ENCODE results near the gene MYO16. TPM values are rescaled to one million over a fixed set of nuclear protein-coding genes. Genes with fewer than 3 reads are reported as not detected.

MYO16 gene
- polyA plus RNA-seq, 3 donors from 2014 or later = not detected

GRCh38 chr13:109096101-109096500 lies 466.7 kb downstream of the MYO16 start:
- Mint-ChIP-seq H3K4me1 (peaks cover 0 to 1% of the 10 kb centered on the region in 2 donors), H3K27me3 (ENCODE audit: low read depth in 3 of 3) (peaks cover 2 to 3% (median 2%) of the 10 kb centered on the region in 3 donors), H3K4me3 (no peak overlapping the region), H3K36me3 (peaks cover 0 to 4% (median 0%) of the 10 kb centered on the region in 3 donors), H3K27ac (no peak overlapping the region), H3K9me3 (peaks cover 0 to 6% (median 3%) of the 10 kb centered on the region in 6 donors)
- DNase-seq = no peak

DNA sequence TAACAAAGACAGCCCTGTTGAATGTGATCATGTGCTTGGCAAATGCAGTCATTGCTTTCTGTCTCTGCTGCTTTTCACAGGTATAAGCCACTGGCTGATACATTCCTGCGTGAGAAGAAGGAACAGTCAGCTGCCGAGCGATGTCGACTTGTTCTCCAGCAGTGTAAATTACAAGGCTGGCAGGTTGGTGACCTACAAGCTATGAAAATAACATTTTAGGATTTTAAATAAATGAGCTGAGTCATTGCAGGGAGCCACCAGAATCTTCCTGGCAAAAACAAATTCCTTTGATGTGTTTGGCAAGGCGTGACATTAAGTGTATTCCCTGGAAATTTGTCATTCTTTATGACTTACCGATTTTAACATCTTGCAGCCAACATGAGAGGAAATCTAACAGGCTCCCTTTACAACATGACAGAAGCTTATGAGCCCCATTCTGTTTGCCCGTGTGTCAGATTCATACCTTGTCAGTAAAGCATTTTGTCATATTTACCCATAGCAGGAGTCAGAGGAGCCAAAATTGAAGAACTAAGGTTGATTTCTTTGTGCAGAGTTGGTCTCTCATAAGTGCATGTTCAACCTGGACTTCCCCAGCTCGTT lies 471.4 kb downstream of the MYO16 start:
- Mint-ChIP-seq H3K27ac (no peak overlapping the region), H3K4me1 (no peaks in the 10 kb centered on the region), H3K4me3 (no peak overlapping the region), H3K9me3 (peaks cover 0 to 7% (median 0%) of the 10 kb centered on the region in 6 donors), H3K27me3 (ENCODE audit: low read depth in 3 of 3) (peaks cover 0 to 2% (median under 1%) of the 10 kb centered on the region in 3 donors), H3K36me3 (peaks cover 0 to 4% (median 0%) of the 10 kb centered on the region in 3 donors)
- no peak for DNase-seq

DNA sequence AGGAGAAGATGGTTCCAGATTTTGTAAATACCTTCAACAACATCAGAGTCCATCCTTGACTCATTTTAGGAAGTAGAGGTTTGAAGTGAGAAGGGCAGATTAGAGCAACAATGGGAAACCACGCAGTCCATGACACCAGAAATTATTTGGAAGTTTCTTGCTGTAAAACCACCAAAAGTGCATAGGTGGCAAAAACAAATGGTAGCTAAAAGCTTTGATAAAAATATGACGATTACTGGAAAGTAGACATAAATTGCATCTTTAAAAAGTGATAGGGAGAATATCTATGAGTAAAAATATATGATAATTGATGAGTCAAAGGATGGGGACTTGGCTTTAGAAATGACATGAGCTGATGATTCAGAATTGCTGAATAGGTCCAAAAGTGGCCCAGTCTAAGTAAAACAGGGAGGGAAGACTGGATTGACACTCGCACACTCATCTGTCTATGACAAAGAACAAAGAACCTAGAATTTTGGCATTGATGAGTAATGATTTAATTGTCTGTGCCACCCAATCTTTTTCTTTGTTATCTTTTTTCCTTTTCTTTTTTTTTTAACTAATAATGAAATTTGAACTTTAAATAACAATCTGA lies 472.2 kb downstream of the MYO16 start:
- Mint-ChIP-seq H3K27me3 (ENCODE audit: low read depth in 3 of 3) (peaks cover 0 to 2% (median 0%) of the 10 kb centered on the region in 3 donors), H3K27ac (no peak overlapping the region), H3K4me1 (no peaks in the 10 kb centered on the region), H3K9me3 (peaks cover 0 to 7% (median 0%) of the 10 kb centered on the region in 6 donors), H3K4me3 (no peak overlapping the region), H3K36me3 (peaks cover 0 to 4% (median 0%) of the 10 kb centered on the region in 3 donors)
- no peak for DNase-seq

GRCh38 chr13:109105899-109106298 lies 476.5 kb downstream of the MYO16 start:
- Mint-ChIP-seq H3K27ac (no peak overlapping the region), H3K27me3 (ENCODE audit: low read depth in 3 of 3) (peaks cover 0 to 3% (median 3%) of the 10 kb centered on the region in 3 donors), H3K4me1 (no peaks in the 10 kb centered on the region), H3K4me3 (no peak overlapping the region), H3K9me3 (peaks cover 0 to 11% (median 0%) of the 10 kb centered on the region in 6 donors), H3K36me3 (no peaks in the 10 kb centered on the region)
- DNase-seq = no peak

- peaks cover 0 to 11% of the 10 kb centered on the region in 2 donors for H3K4me1 Mint-ChIP-seq
- DNase-seq = no peak
- H3K4me3 Mint-ChIP-seq = no peak overlapping the region
- H3K27ac Mint-ChIP-seq = no peak overlapping the region
- peaks cover 0 to 5% (median 0%) of the 10 kb centered on the region in 6 donors for H3K9me3 Mint-ChIP-seq
- H3K36me3 Mint-ChIP-seq = no peaks in the 10 kb centered on the region
- H3K27me3 Mint-ChIP-seq (ENCODE audit: low read depth in 3 of 3) = peaks cover 0 to 5% (median 1%) of the 10 kb centered on the region in 3 donors
Observed at GRCh38 chr13:109110159-109110558, 480.7 kb downstream of the MYO16 start.

DNA sequence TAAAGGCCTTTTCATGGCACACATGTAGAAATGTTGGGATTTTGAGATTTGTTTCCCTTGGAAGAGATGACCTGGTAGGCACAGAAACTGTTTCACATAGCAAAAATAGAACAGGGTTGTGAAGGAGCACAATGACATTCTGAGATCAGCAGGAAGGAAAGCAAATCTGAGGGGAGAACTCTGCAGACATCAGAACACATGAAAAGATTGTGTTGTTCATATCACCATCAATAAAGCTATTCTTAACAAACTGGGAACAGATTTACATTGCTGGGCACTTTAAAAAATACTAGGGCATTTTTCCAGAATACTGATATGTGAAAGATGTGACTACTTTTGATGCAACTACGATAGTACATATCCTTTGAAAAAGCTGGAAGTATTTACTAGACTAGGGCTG lies 481.7 kb downstream of the MYO16 start:
- Mint-ChIP-seq H3K4me3 (no peak overlapping the region), H3K27me3 (ENCODE audit: low read depth in 3 of 3) (peaks cover 0 to 5% (median 1%) of the 10 kb centered on the region in 3 donors), H3K36me3 (no peaks in the 10 kb centered on the region), H3K4me1 (peaks cover 0 to 11% of the 10 kb centered on the region in 2 donors), H3K9me3 (peaks cover 0 to 5% (median 0%) of the 10 kb centered on the region in 6 donors), H3K27ac (no peak overlapping the region)
- no peak for DNase-seq

- peak overlapping the region in 2 of 6 donors; percentile 3 to 27 for H3K27ac Mint-ChIP-seq
- peaks cover 2 to 4% (median 2%) of the 10 kb centered on the region in 3 donors for H3K27me3 Mint-ChIP-seq (ENCODE audit: low read depth in 3 of 3)
Observed at GRCh38 chr13:109113427-109113826, 484.0 kb downstream of the MYO16 start.

DNA sequence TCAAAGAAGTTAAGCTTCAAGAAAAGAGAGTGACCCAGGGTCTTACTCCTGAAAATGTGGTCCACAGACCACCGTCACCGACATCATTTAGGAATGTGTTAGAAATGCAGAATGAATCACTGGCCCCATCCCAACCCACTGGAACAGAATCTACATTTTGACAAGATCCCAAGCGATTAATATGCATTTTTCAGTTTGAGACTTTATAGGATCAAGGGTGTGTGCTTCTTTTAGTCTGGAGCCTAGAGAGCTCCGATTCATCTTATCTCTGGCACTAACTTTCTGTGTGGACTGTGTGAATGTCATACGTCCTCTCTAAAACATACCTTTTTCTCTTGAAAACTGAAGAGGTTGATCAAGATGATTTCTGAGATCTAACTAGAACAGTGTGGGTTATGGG lies 484.8 kb downstream of the MYO16 start:
- Mint-ChIP-seq H3K27me3 (ENCODE audit: low read depth in 3 of 3) (peaks cover 2 to 4% (median 2%) of the 10 kb centered on the region in 3 donors), H3K9me3 (no peaks in the 10 kb centered on the region), H3K4me3 (no peak overlapping the region), H3K4me1 (peaks cover 0 to 11% of the 10 kb centered on the region in 2 donors), H3K36me3 (no peaks in the 10 kb centered on the region), H3K27ac (no peak overlapping the region)
- no peak for DNase-seq

More at GRCh38 chr13:109113427-109113826, 484.0 kb downstream of the MYO16 start:
- peaks cover 0 to 11% of the 10 kb centered on the region in 2 donors for H3K4me1 Mint-ChIP-seq
- H3K36me3 Mint-ChIP-seq = no peaks in the 10 kb centered on the region
- H3K4me3 Mint-ChIP-seq = no peak overlapping the region
- H3K9me3 Mint-ChIP-seq = peaks cover 0 to 3% (median 0%) of the 10 kb centered on the region in 6 donors
- no peak for DNase-seq

- DNase-seq = no peak
- Mint-ChIP-seq H3K36me3 (no peaks in the 10 kb centered on the region), H3K27ac (no peak overlapping the region), H3K27me3 (ENCODE audit: low read depth in 3 of 3) (peaks cover 2 to 4% (median 2%) of the 10 kb centered on the region in 3 donors), H3K4me3 (no peak overlapping the region), H3K9me3 (no peaks in the 10 kb centered on the region), H3K4me1 (peaks cover 0 to 11% of the 10 kb centered on the region in 2 donors)
Observed at GRCh38 chr13:109114991-109115390, 485.6 kb downstream of the MYO16 start.

GRCh38 chr13:109118521-109118920 lies 489.1 kb downstream of the MYO16 start:
- Mint-ChIP-seq H3K4me1 (peaks cover 0 to 4% of the 10 kb centered on the region in 2 donors), H3K9me3 (no peaks in the 10 kb centered on the region), H3K4me3 (no peak overlapping the region), H3K36me3 (no peaks in the 10 kb centered on the region), H3K27ac (no peak overlapping the region), H3K27me3 (ENCODE audit: low read depth in 3 of 3) (peaks cover 0 to 4% (median 4%) of the 10 kb centered on the region in 3 donors)
- DNase-seq = no peak

DNA sequence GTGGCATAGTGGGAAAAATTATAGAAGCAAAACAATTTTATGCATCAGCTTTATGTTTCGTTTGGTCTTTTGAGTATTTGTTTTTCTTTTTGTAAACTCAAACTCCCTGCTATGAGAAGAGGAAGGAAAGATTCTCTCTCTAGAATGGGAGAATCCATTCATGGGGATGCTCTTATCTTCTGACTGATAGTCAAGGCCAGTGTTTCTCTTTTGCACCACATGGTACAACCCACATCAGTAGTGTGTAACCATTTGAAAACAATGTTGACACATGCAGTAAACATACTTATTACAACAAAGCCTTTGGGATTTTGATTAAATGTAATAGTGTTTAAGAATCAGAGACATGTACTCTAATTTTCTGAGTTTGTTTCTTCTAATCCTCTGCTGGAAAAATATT lies 490.5 kb downstream of the MYO16 start:
- Mint-ChIP-seq H3K4me3 (no peak overlapping the region), H3K27ac (no peak overlapping the region), H3K27me3 (ENCODE audit: low read depth in 3 of 3) (peaks cover 0 to 4% (median 4%) of the 10 kb centered on the region in 3 donors), H3K4me1 (no peaks in the 10 kb centered on the region), H3K9me3 (no peaks in the 10 kb centered on the region), H3K36me3 (no peaks in the 10 kb centered on the region)
- DNase-seq = no peak

DNA sequence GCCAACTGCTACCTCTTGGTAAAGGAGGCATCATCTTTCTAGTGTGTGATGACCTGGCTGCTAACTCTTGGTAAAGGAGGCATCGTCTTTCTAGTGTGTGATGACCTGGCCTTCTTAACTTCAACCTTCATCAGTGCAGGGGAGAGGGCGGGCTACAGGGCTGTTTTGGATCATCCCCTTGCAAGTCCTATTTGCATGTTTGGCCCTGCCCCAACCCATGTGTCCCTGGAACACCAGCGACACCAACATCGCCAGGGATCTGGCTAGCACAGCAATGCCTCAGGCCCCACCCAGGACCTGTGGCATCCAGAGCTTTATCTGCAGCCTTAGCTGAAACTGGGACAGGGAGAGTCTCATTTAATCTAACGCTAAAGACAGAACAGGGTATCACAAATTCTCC lies 492.4 kb downstream of the MYO16 start:
- no peaks in the 10 kb centered on the region for H3K36me3 Mint-ChIP-seq
- no peak for DNase-seq
- peaks cover 0 to 3% (median 2%) of the 10 kb centered on the region in 3 donors for H3K27me3 Mint-ChIP-seq (ENCODE audit: low read depth in 3 of 3)
- H3K4me3 Mint-ChIP-seq = no peak overlapping the region
- H3K27ac Mint-ChIP-seq = no peak overlapping the region
- H3K9me3 Mint-ChIP-seq = no peaks in the 10 kb centered on the region
- no peaks in the 10 kb centered on the region for H3K4me1 Mint-ChIP-seq

- H3K27me3 Mint-ChIP-seq (ENCODE audit: low read depth in 3 of 3) = peaks cover 0 to 3% (median 2%) of the 10 kb centered on the region in 3 donors
- H3K27ac Mint-ChIP-seq = no peak overlapping the region
- no peaks in the 10 kb centered on the region for H3K4me1 Mint-ChIP-seq
- H3K4me3 Mint-ChIP-seq = no peak overlapping the region
- DNase-seq = no peak
- H3K36me3 Mint-ChIP-seq = no peaks in the 10 kb centered on the region
- H3K9me3 Mint-ChIP-seq = no peaks in the 10 kb centered on the region
Observed at GRCh38 chr13:109123971-109124370, 494.6 kb downstream of the MYO16 start.

- DNase-seq = no peak
- Mint-ChIP-seq H3K4me3 (no peak overlapping the region), H3K4me1 (peaks cover 5 to 12% of the 10 kb centered on the region in 2 donors), H3K27me3 (ENCODE audit: low read depth in 3 of 3) (peaks cover 0 to 2% (median 1%) of the 10 kb centered on the region in 3 donors), H3K36me3 (no peaks in the 10 kb centered on the region), H3K27ac (no peak overlapping the region), H3K9me3 (no peaks in the 10 kb centered on the region)
Observed at GRCh38 chr13:109126178-109126577, 496.8 kb downstream of the MYO16 start.
